Activated T-cell treated with anti-CD3 and anti-CD28 coated beads for 1 hour (primary cell): Measurements from ENCODE around the gene NR1I2.

Experiments
- DNase-seq: peaks from one replicate; pipeline ENCODE4 v3.0.0-alpha.2; 2020; ENCODE audit warnings: low read depth

NR1I2 gene

GRCh38 chr3:119781330-119782198 is at the start of gene NR1I2:
TSS of gene NR1I2 (plus strand) at chr3:119782101.
- no peak for DNase-seq

GRCh38 chr3:119733812-119734211 is 48.1 kb upstream of the NR1I2 start:
- no peak for DNase-seq

GRCh38 chr3:119738741-119739140 is 43.2 kb upstream of the NR1I2 start:
- no peak for DNase-seq

- no peak for DNase-seq
These were observed 40.0 kb upstream of the NR1I2 start for GRCh38 chr3:119741657-119742590.

- no peak for DNase-seq
These were observed 38.0 kb upstream of the NR1I2 start for GRCh38 chr3:119743921-119744320.

GRCh38 chr3:119745942-119746341 is 36.0 kb upstream of the NR1I2 start:
- DNase-seq: no peak

- no peak for DNase-seq
These were observed 35.5 kb upstream of the NR1I2 start for GRCh38 chr3:119746423-119746822.

GRCh38 chr3:119747357-119747756 is 34.5 kb upstream of the NR1I2 start:
- DNase-seq: no peak

GRCh38 chr3:119748991-119749390 is 32.9 kb upstream of the NR1I2 start:
- no peak for DNase-seq

- DNase-seq: no peak
These were observed 30.5 kb upstream of the NR1I2 start for GRCh38 chr3:119751423-119751822.

GRCh38 chr3:119759962-119760361 is 21.9 kb upstream of the NR1I2 start:
- DNase-seq: no peak

GRCh38 chr3:119762876-119763275 is 19.0 kb upstream of the NR1I2 start:
- no peak for DNase-seq

- DNase-seq: no peak
These were observed 18.4 kb upstream of the NR1I2 start for GRCh38 chr3:119763466-119763865.

- DNase-seq: no peak
These were observed 16.7 kb upstream of the NR1I2 start for GRCh38 chr3:119765239-119765638.

GRCh38 chr3:119767936-119768601 is 13.8 kb upstream of the NR1I2 start:
- no peak for DNase-seq

GRCh38 chr3:119768668-119769393 is 13.1 kb upstream of the NR1I2 start:
- DNase-seq: no peak

- DNase-seq: no peak
These were observed 12.3 kb upstream of the NR1I2 start for GRCh38 chr3:119769394-119770149.

- DNase-seq: no peak
These were observed 7.5 kb upstream of the NR1I2 start for GRCh38 chr3:119774444-119774843.

- no peak for DNase-seq
These were observed 5.6 kb upstream of the NR1I2 start for GRCh38 chr3:119776304-119776703.

- DNase-seq: no peak
These were observed 3.7 kb upstream of the NR1I2 start for GRCh38 chr3:119778176-119778575.

GRCh38 chr3:119778811-119779210 is 3.1 kb upstream of the NR1I2 start:
- DNase-seq: no peak
